ENCODE data around the gene PON1. TPM values are rescaled to one million over a fixed set of nuclear protein-coding genes. Genes with fewer than 3 reads are reported as not detected.

The PON1 gene
- total RNA-seq, 1 donor from 2014 or later = not detected

GRCh38 chr7:95263785-95264362 lies 60.5 kb downstream of the PON1 start:
- no peak for DNase-seq (ENCODE audit: extremely low read depth, low read depth, low spot score)

- DNase-seq (ENCODE audit: extremely low read depth, low read depth, low spot score) = no peak
Measured at GRCh38 chr7:95262875-95263274, 61.5 kb downstream of the PON1 start.

GRCh38 chr7:95261895-95262415 lies 62.4 kb downstream of the PON1 start:
- DNase-seq (ENCODE audit: extremely low read depth, low read depth, low spot score) = no peak

- no peak for DNase-seq (ENCODE audit: extremely low read depth, low read depth, low spot score)
Measured at GRCh38 chr7:95255691-95256090, 68.6 kb downstream of the PON1 start.

GRCh38 chr7:95253986-95254385 lies 70.3 kb downstream of the PON1 start:
- DNase-seq (ENCODE audit: extremely low read depth, low read depth, low spot score) = no peak

GRCh38 chr7:95251966-95252365 lies 72.4 kb downstream of the PON1 start:
- DNase-seq (ENCODE audit: extremely low read depth, low read depth, low spot score) = no peak

GRCh38 chr7:95250571-95250970 lies 73.8 kb downstream of the PON1 start:
- DNase-seq (ENCODE audit: extremely low read depth, low read depth, low spot score) = no peak

Other genes starting within 250 kb of the PON1 start
- not detected in 2 replicates for gene PON3, start 71.8 kb upstream of the PON1 start, total RNA-seq
- gene PON2, start 110.5 kb upstream of the PON1 start, total RNA-seq = 195 and 220 TPM in 2 replicates
- 0.35 TPM in 1 of 2 replicates, not detected in the other for gene ASB4, start 161.4 kb upstream of the PON1 start, total RNA-seq